Skeletal muscle cell (primary cell): ENCODE measurements around the gene PEBP1.
A peak's percentile ranks its signal among the peaks of the same experiment; 100 is the strongest.

Experiments used
- DNase-seq: peaks from one replicate; pipeline ENCODE4 v3.0.0-alpha.2; 2010; ENCODE audit warnings: low read depth
- H3K4me3 ChIP-seq: 2 replicates; pipeline ENCODE4 v1.5.1; 2011; ENCODE audit warnings: low read depth, mild to moderate bottlenecking, control low read depth, low read length, moderate library complexity

The PEBP1 gene

DNA sequence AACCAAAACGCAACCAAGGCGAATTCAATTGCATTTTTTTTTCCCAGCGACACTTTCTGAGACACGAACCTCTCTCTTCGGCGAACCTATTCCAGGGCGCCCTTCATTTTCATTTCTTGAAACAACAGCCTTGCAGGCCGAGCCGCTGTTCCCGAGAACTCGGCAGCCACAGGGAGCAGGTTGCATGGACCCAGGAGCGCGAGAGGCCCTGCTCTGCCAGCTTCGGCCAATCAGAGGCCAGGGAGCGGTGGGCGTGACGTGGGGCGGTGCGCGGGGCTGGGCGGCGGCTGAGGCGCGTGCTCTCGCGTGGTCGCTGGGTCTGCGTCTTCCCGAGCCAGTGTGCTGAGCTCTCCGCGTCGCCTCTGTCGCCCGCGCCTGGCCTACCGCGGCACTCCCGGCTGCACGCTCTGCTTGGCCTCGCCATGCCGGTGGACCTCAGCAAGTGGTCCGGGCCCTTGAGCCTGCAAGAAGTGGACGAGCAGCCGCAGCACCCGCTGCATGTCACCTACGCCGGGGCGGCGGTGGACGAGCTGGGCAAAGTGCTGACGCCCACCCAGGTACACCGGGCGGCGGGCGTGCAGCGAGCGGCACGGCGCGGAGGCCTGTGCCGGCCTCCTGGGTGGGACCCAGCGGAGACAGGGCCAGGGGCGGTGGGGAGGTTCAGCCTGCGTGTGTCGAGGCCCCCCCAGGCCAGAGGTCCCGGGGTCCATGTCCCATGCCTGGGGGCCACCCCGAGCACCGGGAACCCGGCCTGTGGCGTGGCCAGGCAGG, at the start of gene PEBP1:
Gene PEBP1 (plus strand): TSS at position 337 of the 771 bp plus-strand sequence. CDS start 86 bp downstream, at position 423.
- peak within 1 kb of the TSS; percentile 96 for H3K4me3 ChIP-seq
- peak; percentile 63 for DNase-seq

DNA sequence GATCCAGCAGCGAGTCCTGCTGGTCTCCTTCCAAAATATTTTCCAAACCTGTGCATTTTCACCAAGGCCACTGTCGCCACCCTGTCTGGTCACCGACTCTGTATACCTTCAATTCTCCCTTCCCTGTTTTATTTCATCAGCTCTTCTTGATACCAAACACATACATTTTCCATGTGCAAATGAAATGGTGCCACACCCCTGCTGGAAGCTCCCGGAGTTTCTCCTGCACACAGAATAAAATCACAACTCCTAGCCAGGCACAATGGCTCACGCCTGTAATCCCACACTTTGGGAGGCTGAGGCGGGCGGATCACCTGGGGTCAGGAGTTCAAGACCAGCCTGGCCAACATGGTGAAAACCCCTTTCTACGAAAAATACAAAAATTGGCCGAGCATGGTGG, 46.1 kb upstream of the PEBP1 start:
- no peak for DNase-seq
- H3K4me3 ChIP-seq = no peak overlapping the region

DNA sequence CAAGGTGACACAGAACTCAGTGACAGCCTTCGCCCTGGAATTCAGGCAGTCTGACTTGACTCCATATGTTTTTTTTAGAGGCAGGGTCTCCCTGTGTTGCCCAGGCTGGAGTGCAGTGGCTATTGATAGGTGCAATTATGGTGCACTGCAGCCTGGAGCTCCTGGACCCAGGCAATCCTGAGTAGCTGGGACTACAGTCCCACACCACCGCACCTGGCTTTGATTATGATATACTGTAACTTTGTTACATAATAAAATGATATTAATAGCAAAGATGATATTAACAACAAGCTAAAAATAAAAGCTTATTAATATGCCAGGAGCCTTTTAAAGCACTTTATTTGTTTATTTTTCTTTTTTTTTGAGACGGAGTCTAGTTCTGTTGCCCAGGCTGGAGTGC, 41.9 kb upstream of the PEBP1 start:
- H3K4me3 ChIP-seq = no peak overlapping the region
- no peak for DNase-seq

DNA sequence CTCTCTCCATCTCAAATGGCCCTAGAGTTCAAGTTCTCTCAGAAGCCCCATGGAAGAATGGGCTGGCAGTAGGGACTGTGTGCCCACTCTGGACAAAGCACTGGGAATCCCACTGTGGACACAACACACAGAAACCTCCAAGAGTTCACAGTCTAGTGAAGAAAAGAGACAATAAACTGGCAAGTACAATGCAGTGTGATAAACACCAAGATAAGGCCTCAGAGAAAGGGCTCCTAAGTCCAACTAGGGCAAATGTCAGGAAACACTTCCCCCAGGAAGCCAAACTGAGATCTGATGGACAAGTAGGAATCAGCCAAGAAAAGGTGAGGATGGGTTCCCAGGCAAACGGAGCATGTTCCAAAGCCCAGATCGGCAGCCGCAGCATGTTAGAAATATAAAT, 37.5 kb upstream of the PEBP1 start:
- no peak for DNase-seq
- no peak overlapping the region for H3K4me3 ChIP-seq

DNA sequence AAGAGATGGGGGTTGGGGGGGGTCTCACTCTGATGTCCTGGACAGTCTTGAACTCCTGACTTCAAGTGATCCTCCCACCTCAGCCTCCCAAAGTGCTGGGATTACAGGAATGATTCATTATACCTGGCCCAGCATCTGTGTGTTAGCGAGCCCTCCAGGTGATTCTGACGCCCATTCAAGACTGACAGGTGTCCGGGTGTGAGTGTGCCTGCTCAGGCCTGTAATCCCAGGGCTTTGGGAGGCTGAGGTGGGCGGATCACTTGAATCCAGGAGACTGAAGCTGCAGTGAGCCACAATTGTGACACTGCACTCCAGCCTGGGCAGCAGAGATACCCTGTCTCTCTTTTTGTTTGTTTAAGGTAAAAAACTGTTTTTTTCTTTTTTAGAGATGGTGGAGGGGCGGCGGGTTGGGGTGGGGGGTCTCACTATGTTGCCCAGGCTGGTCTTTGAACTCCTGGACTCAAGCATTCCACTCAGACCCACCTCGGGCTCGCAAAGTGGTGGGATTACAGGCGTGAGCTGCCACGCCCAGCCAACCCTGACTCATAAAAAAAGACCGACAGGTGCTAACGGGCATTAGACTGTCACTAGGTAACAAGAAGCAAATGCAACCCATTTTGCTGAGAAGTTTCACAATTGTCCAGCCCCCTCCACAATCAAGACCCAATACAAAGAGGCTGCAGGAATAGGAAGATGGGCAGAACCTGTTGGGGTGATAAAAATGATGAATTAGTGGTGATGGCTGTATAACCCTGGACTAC, 36.8 kb upstream of the PEBP1 start:
- no peak for DNase-seq
- no peak overlapping the region for H3K4me3 ChIP-seq

DNA sequence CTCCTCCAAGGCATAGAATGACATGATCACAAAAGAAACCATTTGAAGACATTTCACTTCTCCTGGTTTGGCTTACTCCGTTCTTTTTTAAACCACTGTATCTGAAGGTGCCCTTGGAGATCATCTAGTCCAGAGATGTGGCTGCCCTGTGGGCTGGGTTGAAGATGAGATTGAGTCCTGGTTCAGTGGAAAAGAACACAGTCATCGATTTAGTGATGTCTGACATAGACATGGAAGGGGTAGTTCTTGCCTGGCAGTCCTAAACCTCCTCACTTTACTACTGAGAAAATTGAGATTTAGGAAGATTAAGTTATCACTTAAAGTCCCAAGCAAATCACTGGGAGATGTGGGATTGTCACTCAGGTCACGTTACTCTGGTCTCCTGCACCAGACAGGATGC, 34.9 kb upstream of the PEBP1 start:
- no peak overlapping the region for H3K4me3 ChIP-seq
- no peak for DNase-seq

DNA sequence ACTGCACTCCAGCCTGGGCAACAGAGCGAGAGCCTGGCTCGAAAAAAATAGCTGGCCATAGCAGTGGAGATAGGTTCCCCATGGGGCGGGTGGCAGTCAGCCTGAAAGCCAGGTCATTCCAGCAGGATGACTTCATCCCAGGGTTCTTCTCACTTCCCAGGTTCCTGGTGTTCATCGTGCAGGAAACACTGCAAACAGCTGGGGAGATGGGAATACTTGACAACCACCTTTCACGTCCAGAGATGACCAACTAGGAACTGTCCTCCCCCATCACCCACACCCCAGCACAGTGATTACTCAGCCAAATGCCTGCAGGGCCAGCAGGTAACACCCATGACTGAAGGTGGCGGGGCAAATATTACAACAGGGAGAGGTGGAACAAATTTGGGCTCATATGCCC, 33.9 kb upstream of the PEBP1 start:
- no peak overlapping the region for H3K4me3 ChIP-seq
- DNase-seq = no peak

DNA sequence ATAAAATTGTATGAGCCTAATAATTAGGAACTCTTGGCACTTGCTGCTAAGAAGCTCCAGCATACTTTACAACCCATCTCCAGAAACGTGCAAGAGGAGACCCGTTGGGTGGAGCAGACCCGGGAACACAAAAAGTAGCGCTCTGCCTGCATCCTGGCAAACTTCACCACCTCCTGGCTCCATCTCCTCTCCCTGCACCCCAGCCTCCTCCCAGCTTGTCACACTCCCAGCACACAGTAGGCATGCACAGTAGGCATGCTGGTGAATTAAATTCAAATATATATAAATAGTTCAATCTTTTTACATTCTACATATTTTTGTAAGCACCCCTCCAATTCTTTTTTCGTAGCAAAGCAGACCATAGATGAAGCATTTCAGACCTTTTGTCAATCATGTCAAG, 33.3 kb upstream of the PEBP1 start:
- H3K4me3 ChIP-seq = peak overlapping the region; percentile 77
- DNase-seq = no peak

DNA sequence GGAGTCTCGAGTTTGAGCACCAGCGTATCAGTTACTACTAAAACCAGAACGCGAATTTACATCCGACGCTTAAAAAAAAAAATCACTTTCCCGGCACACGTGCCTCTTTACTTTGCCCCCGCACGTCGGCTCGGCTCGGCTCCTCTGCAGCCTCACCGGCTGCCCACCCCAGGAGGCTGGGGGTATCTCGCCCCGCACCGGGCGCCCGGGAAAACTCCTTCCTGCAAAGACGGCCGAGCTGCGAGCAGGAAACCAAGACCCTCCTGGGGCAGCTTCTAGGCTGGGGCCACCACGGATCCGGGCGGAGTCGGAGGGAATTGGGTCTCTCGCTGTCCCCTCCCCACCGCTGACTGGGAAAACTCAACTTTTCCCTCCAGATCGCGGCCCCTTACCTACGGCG, 32.7 kb upstream of the PEBP1 start:
- H3K4me3 ChIP-seq = peak overlapping the region; percentile 77
- DNase-seq = no peak

DNA sequence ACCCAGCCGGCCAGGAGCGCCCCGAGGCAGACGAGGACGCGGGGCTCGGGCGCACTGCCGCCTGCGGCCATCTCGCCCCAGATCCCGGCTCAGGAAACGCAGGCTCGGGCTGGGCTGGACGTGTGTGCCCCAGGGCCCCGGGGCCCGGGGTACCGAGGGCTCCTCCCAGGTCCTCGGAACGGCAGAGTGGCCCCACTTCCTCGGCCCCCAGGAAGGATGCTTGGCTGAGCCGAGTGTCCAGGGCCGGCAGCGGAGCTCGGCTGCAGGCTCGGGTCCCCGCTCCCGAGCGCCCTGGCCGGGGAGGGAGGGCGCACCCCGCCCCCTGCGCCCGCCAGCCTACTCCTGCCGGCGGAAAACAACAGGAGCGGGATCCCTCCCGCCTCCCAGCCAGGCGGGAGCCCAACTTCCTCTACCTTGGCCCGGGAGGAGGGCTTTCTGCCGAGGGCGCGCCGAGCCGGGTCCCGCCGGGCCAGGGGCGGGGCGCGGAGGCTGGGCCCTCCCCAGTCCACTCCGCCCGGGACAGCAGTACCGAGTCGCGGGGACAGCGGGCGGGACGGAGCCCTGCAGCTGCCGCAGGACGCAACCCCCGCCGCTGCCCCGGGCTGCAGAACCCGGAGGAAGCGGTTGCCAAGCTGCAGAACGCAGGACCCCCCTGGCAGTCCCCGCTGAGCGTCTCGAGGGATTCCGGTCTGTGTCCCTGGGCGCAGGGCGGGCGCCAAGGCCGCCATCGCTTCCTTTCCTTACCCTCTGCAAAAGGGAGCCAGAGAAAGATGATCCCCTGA, 32.1 kb upstream of the PEBP1 start, which contains the start of gene VSIG10:
Gene VSIG10 (minus strand): TSS at position 411 of the 782 bp plus-strand sequence. CDS start 340 bp downstream, at position 71.
- peak within 1 kb of the TSS; percentile 77 for H3K4me3 ChIP-seq
- DNase-seq = no peak

DNA sequence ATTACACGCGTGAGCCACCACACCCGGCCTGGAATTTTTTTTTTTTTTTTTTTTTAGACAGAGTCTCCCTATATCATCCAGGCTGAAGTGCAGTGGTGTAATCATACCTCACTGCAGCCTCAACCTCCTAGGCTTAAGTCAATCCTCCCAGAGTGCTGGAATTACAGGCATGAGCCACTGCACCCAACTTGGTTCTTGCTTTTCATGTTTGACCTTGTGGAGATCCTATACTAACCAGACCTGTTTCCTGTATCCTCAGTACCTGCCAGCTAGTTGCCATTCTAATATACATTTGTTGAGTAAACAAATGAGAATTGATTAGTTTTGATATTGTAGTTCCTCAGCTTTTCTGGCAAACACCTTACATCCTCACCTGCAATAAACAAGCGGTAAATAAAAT, 28.9 kb upstream of the PEBP1 start:
- no peak for DNase-seq
- H3K4me3 ChIP-seq = no peak overlapping the region

DNA sequence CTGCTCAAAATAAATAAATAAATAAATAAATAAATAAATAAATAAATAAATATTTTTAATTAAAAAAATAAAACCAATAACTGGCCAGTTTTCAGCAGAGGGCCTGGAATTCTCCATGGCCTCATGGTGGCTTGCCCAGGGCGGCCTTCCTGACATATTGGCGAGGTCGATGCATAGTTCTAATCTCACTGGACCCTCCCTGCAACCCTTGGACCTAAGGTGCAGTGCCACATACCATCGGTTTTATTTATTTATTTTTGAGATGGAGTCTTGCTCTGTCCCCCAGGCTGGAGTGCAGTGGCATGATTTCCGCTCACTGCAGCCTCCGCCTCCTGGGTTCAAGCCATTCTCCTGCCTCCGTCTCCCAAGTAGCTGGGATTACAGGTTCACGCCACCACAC, 28.2 kb upstream of the PEBP1 start:
- no peak overlapping the region for H3K4me3 ChIP-seq
- no peak for DNase-seq

DNA sequence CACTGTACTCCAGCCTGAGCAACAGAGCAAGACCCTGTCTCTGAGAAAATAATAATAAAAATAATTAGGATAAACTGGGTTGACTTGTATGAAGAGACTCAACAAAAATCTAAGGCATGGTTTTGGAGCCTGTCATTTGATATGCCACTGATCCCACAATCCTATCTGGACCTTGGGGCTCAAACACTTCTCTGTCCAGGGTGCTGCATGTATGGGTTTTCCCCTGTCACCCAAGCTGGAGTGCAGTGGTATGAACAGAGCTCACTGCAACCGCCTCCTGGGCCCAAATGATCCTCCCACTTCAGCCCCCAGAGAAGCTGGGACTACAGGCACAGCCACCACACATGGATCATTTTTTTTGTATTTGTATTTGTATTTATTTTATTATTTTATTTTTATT, 26.8 kb upstream of the PEBP1 start:
- no peak overlapping the region for H3K4me3 ChIP-seq
- no peak for DNase-seq

DNA sequence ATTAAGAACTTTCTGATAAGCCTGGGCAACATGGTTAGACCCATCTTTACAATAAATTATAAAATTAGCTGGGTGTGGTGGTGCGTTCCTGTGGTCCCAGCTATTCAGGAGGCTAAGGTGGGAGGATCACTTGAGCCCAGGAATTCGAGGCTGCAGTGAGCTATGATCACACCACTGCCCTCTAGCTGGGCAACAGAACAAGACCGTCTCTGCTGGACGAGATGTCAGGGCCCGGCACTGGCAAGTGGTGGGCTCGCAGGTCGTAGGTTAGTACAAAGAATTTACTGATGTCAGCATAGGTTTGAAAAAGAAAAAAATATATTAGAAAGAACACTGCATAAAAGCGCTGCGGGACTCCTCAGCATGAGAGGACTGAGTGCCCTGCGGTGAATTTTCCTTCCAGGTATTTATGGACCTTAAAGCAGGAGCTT, 16.5 kb upstream of the PEBP1 start:
- H3K4me3 ChIP-seq = no peak overlapping the region
- DNase-seq = no peak

DNA sequence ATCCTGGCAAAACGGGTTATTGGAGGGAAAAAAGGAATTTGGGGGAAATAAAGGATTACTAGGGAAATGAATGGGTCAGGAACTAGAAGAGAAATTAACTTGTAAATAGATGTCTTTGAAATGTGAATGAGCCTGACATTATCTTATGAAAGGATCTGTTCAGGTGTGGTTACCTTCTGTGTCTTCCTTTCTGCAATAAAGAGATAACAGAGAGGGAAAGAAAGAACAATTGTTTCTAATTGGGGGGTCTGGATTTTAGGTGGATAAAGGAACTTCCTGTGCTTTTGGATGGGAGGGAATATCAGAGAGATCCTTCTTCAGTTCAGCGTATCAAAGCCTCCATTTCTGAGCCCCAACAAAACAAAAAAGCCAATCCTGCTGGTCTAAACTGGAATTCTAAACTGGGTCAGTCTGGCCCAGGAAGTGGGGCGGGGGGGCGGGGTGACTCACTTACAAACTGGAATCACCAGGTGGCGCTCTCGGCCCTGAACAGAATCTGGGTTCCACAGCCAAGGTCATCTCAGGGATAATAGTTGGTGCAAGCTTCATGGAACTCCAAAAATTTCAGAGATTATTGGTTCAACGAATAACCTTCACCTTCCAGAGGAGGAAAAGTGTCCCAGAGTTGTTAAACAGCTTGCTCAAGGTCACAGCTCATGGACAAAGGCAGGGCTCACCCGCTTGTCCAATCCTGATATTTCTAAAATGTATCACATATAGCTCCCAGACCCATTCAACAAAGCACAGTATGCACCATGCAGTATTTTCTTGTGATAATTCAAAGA, 15.2 kb upstream of the PEBP1 start:
- H3K4me3 ChIP-seq = no peak overlapping the region

DNA sequence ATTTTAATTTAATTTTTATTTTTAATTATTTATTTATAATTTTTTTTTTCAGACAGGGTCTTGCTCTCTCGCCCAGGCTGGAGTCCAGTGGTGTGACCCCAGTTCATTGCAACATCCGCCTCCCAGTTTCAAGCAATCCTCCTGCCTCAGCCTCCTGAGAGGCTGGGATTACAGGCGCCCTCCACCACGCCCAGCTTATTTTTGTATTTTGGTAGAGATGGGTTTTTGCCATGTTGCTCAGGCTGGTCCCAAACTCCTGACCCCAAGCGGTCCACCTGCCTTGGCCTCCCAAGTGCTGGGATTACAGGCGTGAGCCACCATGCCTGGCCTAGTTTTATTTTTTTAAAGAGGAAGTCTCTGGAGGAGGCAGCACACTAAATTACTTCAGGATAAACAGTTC, 13.7 kb upstream of the PEBP1 start:
- no peak for DNase-seq
- no peak overlapping the region for H3K4me3 ChIP-seq

More for the DNA sequence above, 15.2 kb upstream of the PEBP1 start:
- DNase-seq = no peak

DNA sequence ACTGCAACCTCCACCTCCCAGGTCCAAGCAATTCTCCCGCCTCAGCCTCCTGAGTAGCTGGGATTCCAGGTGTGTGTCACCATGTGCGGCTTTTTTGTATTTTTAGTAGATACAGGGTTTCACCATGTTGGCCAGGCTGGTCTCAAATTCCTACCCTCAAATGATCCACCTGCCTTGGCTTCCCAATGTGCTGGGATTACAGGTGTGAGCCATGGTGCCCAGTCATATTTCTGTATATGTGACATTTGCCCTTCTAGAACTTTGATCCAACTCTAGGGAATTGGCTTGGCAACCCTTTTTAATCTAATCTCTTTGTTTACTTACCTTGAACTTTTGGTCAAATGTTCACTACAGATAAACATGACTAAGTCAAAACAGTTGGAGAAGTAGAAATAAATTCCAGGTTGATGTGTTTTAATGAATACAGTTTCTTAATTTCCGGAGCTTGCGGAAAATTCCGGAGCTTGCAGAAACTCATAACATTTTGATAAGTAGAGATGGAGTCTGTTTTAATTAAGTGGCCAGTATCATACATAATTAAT, 11.5 kb upstream of the PEBP1 start:
- no peak for DNase-seq
- no peak overlapping the region for H3K4me3 ChIP-seq

DNA sequence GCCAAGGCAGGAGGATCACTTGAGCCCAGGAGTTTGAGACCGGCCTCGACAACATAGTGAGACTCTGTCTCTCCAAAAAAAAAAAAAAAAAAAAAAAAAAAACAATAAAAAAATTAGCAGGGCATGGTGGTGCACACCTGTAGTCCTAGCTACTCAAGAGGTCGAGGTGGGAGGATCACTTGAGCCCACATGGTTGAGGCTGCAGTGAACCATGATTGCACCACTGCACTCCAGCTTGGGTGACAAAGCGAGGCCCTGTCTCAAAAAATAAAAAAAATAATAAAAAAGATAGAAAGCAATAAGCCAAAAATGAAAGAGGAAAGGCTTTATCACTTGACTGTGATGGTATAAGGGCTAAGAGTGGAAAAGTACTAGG, 10.2 kb upstream of the PEBP1 start:
- H3K4me3 ChIP-seq = no peak overlapping the region
- no peak for DNase-seq

DNA sequence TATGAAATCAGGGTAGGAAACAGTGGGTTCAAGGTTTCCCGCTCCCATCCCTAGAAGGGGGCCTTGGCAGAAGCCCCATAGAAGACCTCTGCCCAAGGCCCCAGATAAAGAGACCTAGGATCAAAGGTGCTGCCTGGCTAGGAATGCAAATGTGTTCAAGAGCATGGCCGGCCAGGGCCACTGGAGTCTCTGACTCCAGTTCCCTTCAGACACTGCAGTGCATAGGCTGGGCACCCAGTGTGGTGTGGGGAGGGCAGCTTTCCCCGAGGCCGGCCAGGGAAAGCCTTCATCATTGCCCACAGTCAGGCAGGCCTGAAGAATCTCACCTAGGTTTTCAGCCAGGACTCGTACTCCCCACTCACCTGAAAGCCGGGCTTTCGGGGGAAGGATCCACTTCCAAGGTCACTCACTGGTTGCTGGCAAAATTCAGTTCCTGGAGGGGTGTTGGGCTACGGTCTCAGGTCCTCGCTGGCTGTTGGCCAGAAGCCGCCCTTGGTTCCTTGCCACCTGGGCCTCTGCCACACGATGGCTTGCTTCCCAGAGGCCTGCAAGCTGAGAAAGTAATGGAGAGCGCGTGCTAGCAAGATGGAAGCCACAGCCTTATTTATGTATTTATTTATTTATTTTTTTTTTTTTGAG, 9.7 kb upstream of the PEBP1 start:
- no peak for DNase-seq
- no peak overlapping the region for H3K4me3 ChIP-seq
